ENCODE results near the gene SUMO3. TPM values are rescaled to one million over a fixed set of nuclear protein-coding genes. Genes with fewer than 3 reads are reported as not detected.

SUMO3 gene
- total RNA-seq, 5 donors from 2014 or later (not counting 1 experiment from before 2014, with no cell fraction given), result 49.1 to 77.1 (median 53.7) TPM

DNA sequence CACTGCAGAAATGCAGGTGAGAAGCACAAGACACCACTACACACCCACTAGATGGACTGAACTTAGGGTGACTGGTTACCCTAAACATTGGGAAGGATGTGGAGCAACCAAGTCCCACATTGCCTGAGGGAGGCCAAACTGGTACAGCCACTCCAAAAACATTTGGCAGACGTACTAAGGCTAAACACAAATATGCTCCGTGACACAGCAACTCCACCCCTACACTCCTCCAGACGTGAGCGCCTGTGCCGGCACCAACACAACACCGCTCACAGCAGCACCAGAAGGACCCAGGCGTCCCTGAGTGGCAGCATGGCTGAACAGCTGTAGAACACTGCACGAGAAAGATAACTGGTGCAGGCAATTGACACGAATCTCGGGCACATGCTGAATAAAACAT, 40.9 kb upstream of the SUMO3 start:
- ChIA-PET CTCF (no interaction called here), POLR2A (no interaction called here)
- no peaks in the 10 kb centered on the region for H3K9me3 Mint-ChIP-seq
- H3K4me1 ChIP-seq (ENCODE audit: control insufficient read depth in 1 of 2, extremely low read depth in 1 of 2, insufficient read depth in 2 of 2, low read length in 2 of 2), result peaks cover 0 to 36% of the 10 kb centered on the region in 2 experiments
- DNase-seq, result no peak
- no peaks in the 10 kb centered on the region for H3K27me3 Mint-ChIP-seq
- H3K36me3 Mint-ChIP-seq, result peaks cover 54% of the 10 kb centered on the region
- H3K27ac Mint-ChIP-seq, result no peak overlapping the region
- H3K4me3 Mint-ChIP-seq, result no peak overlapping the region
- no peaks in the 10 kb centered on the region for H3K27me3 ChIP-seq (replicated peaks in 1 of 2; ENCODE audit: control insufficient read depth in 2 of 2, extremely low read depth in 1 of 2, insufficient read depth in 2 of 2, low read length in 1 of 2)
- no peak overlapping the region for H3K4me3 ChIP-seq (ENCODE audit: control insufficient read depth in 1 of 2, extremely low read depth in 1 of 2, low read length in 1 of 2)
- peaks cover 43 to 55% (median 52%) of the 10 kb centered on the region in 3 donors for H3K4me1 Mint-ChIP-seq
- no peaks in the 10 kb centered on the region for H3K9me3 ChIP-seq
- 95% methylated on average over 10 of the region's 10 CpGs for WGBS (ENCODE audit: insufficient coverage)
- ATAC-seq (replicated peaks in 1 of 4), result no peak
- H3K36me3 ChIP-seq (ENCODE audit: control insufficient read depth in 2 of 2, extremely low read depth in 1 of 2, insufficient read depth in 1 of 2, low read length in 1 of 2), result peaks cover 12 to 81% of the 10 kb centered on the region in 2 donors
- H3K27ac ChIP-seq (ENCODE audit: low read length), result no peak overlapping the region

GRCh38 chr21:44858291-44858690, 40.4 kb upstream of the SUMO3 start:
- Mint-ChIP-seq H3K27ac (no peak overlapping the region), H3K4me1 (peaks cover 44 to 54% (median 51%) of the 10 kb centered on the region in 3 donors), H3K4me3 (no peak overlapping the region), H3K36me3 (peaks cover 52% of the 10 kb centered on the region), H3K27me3 (no peaks in the 10 kb centered on the region), H3K9me3 (no peaks in the 10 kb centered on the region)
- Histone ChIP-seq H3K4me3 (ENCODE audit: control insufficient read depth in 1 of 2, extremely low read depth in 1 of 2, low read length in 1 of 2) (no peak overlapping the region), H3K9me3 (no peaks in the 10 kb centered on the region), H3K27ac (ENCODE audit: low read length) (no peak overlapping the region), H3K36me3 (ENCODE audit: control insufficient read depth in 2 of 2, extremely low read depth in 1 of 2, insufficient read depth in 1 of 2, low read length in 1 of 2) (peaks cover 7 to 80% of the 10 kb centered on the region in 2 donors), H3K27me3 (replicated peaks in 1 of 2; ENCODE audit: control insufficient read depth in 2 of 2, extremely low read depth in 1 of 2, insufficient read depth in 2 of 2, low read length in 1 of 2) (no peaks in the 10 kb centered on the region), H3K4me1 (ENCODE audit: control insufficient read depth in 1 of 2, extremely low read depth in 1 of 2, insufficient read depth in 2 of 2, low read length in 2 of 2) (peaks cover 0 to 37% of the 10 kb centered on the region in 2 experiments)
- CTCF ChIA-PET, result no interaction called here
- WGBS (ENCODE audit: insufficient coverage), result 96% methylated on average over 7 of the region's 15 CpGs
- POLR2A ChIA-PET, result interaction anchor here in 1 of 2 donors (0.6 kb wide), 1 partner anchor 29 kb away, joined by 3 read pairs; no protein-coding TSS in a partner anchor
- no peak for DNase-seq
- ATAC-seq (replicated peaks in 1 of 4), result no peak

DNA sequence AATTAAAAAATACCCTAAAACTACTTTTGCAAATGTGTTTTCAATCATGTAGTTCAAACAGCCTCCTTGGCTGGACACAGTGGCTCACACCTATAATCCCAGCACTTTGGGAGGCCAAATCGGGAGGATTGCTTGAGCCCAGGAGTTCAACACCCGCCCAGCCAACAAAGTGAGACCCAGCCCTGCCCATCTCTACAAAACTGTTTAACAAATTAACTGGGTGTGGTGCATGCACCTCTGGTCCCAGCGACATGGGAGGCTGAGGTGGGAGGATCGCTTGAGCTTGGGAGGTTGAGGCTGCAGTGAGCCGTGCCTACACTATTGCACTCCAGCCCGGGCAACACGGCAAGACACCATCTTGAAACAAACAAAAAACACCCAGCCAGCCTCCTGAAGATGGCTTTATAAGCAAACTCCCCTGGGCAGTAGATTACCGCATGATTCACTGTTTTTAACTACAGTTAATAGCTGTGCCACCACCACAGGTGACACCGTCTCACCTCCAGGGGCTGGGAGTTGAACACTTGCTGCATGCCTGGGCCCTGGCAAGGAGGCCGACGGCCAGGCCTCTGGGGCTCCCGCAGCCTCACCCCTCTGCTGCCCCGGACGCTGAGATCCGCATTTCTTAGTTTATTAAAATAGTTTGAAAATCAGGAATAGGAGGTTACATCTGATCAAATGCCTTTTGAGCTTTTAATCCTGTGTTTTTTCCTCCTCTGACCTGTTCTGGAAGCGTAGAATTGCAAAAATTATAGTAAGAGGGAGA, 39.4 kb upstream of the SUMO3 start:
- WGBS (ENCODE audit: insufficient coverage), result 98% methylated on average over 7 of the region's 16 CpGs
- Mint-ChIP-seq H3K9me3 (no peaks in the 10 kb centered on the region), H3K36me3 (peaks cover 51% of the 10 kb centered on the region), H3K27me3 (no peaks in the 10 kb centered on the region), H3K27ac (peak overlapping the region in 1 of 2 donors; percentile 59), H3K4me3 (no peak overlapping the region), H3K4me1 (peaks cover 46 to 57% (median 53%) of the 10 kb centered on the region in 3 donors)
- Histone ChIP-seq H3K27ac (ENCODE audit: low read length) (no peak overlapping the region), H3K27me3 (replicated peaks in 1 of 2; ENCODE audit: control insufficient read depth in 2 of 2, extremely low read depth in 1 of 2, insufficient read depth in 2 of 2, low read length in 1 of 2) (no peaks in the 10 kb centered on the region), H3K9me3 (no peaks in the 10 kb centered on the region), H3K36me3 (ENCODE audit: control insufficient read depth in 2 of 2, extremely low read depth in 1 of 2, insufficient read depth in 1 of 2, low read length in 1 of 2) (peaks cover 6 to 84% of the 10 kb centered on the region in 2 donors), H3K4me1 (ENCODE audit: control insufficient read depth in 1 of 2, extremely low read depth in 1 of 2, insufficient read depth in 2 of 2, low read length in 2 of 2) (peaks cover 2 to 34% of the 10 kb centered on the region in 2 experiments), H3K4me3 (ENCODE audit: control insufficient read depth in 1 of 2, extremely low read depth in 1 of 2, low read length in 1 of 2) (no peak overlapping the region)
- ATAC-seq (replicated peaks in 1 of 4), result no peak
- ChIA-PET CTCF (interaction anchor here in 1 of 2 donors (0.6 kb wide), 1 partner anchor 1141 kb away, joined by 3 read pairs; no protein-coding TSS in a partner anchor), POLR2A (no interaction called here)
- DNase-seq, result no peak

GRCh38 chr21:44856131-44856530, 38.3 kb upstream of the SUMO3 start:
- Mint-ChIP-seq H3K9me3 (no peaks in the 10 kb centered on the region), H3K27ac (peak overlapping the region; percentile 24 to 55), H3K4me1 (peaks cover 49 to 60% (median 55%) of the 10 kb centered on the region in 3 donors), H3K36me3 (peaks cover 49% of the 10 kb centered on the region), H3K27me3 (no peaks in the 10 kb centered on the region), H3K4me3 (peak overlapping the region in 1 of 3 donors; percentile 44)
- H3K4me1 ChIP-seq (ENCODE audit: control insufficient read depth in 1 of 2, extremely low read depth in 1 of 2, insufficient read depth in 2 of 2, low read length in 2 of 2), result peaks cover 8 to 29% of the 10 kb centered on the region in 2 experiments
- H3K27ac ChIP-seq (ENCODE audit: low read length), result no peak overlapping the region
- ATAC-seq (replicated peaks in 1 of 4) (no peak), DNase-seq (no peak)
- H3K4me3 ChIP-seq (ENCODE audit: control insufficient read depth in 1 of 2, extremely low read depth in 1 of 2, low read length in 1 of 2), result no peak overlapping the region
- H3K36me3 ChIP-seq (ENCODE audit: control insufficient read depth in 2 of 2, extremely low read depth in 1 of 2, insufficient read depth in 1 of 2, low read length in 1 of 2), result peaks cover 6 to 77% of the 10 kb centered on the region in 2 donors
- no peaks in the 10 kb centered on the region for H3K27me3 ChIP-seq (replicated peaks in 1 of 2; ENCODE audit: control insufficient read depth in 2 of 2, extremely low read depth in 1 of 2, insufficient read depth in 2 of 2, low read length in 1 of 2)
- WGBS (ENCODE audit: insufficient coverage), result 97% methylated on average over 10 of the region's 17 CpGs
- ChIA-PET CTCF (no interaction called here), POLR2A (no interaction called here)
- H3K9me3 ChIP-seq, result no peaks in the 10 kb centered on the region

- POLR2A ChIA-PET, result no interaction called here
- ATAC-seq (replicated peaks in 1 of 4), result no peak
- Mint-ChIP-seq H3K4me3 (no peak overlapping the region), H3K27me3 (no peaks in the 10 kb centered on the region), H3K36me3 (peaks cover 53% of the 10 kb centered on the region), H3K4me1 (peaks cover 46 to 60% (median 55%) of the 10 kb centered on the region in 3 donors), H3K9me3 (no peaks in the 10 kb centered on the region), H3K27ac (peak overlapping the region in 1 of 2 donors; percentile 24)
- no peak overlapping the region for H3K4me3 ChIP-seq (ENCODE audit: control insufficient read depth in 1 of 2, extremely low read depth in 1 of 2, low read length in 1 of 2)
- WGBS (ENCODE audit: insufficient coverage), result 96% methylated on average over 13 of the region's 14 CpGs
- CTCF ChIA-PET, result no interaction called here
- no peaks in the 10 kb centered on the region for H3K9me3 ChIP-seq
- H3K36me3 ChIP-seq (ENCODE audit: control insufficient read depth in 2 of 2, extremely low read depth in 1 of 2, insufficient read depth in 1 of 2, low read length in 1 of 2), result peaks cover 7 to 82% of the 10 kb centered on the region in 2 donors
- peaks cover 8 to 29% of the 10 kb centered on the region in 2 experiments for H3K4me1 ChIP-seq (ENCODE audit: control insufficient read depth in 1 of 2, extremely low read depth in 1 of 2, insufficient read depth in 2 of 2, low read length in 2 of 2)
- no peak for DNase-seq
- H3K27me3 ChIP-seq (replicated peaks in 1 of 2; ENCODE audit: control insufficient read depth in 2 of 2, extremely low read depth in 1 of 2, insufficient read depth in 2 of 2, low read length in 1 of 2), result no peaks in the 10 kb centered on the region
- no peak overlapping the region for H3K27ac ChIP-seq (ENCODE audit: low read length)
Observed at GRCh38 chr21:44855572-44855971, 37.7 kb upstream of the SUMO3 start.

DNA sequence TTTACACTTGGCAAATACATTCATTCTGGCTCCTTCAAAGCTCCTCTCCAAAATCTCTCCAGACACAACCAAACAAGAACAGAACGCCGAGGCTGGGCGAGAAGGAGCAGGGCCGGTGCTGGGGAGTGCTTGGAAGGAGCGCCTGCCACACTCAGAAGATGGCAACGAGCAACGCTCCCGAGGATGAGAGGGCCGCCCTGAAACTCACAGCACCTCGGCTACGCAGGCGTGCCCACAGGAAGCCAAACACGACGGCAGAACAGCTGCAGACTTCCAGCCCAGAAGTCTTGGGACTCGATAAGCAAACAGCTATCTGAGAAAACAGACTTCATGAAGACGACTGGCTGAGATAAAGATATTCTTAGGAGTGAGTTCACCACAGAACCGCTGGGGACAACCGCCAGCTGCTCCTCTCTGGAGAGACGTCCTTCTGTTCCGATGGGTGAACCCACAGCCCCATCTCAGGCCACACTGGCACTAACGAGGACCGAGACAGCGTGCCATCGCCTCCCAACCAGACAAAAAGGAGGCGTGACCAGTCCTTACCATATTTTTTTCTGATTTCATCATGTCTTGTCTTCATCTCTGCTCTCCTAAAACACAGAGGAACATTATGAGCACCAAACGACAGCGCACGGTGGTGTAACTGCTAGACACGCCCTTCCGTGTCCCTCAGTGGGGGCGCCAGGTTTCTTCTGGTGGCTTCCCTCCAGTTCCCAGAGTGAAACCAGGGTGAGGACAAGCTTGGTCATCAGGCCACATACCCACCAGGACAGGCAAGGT, 37.0 kb upstream of the SUMO3 start:
- no peaks in the 10 kb centered on the region for H3K27me3 Mint-ChIP-seq
- no peaks in the 10 kb centered on the region for H3K9me3 Mint-ChIP-seq
- peak overlapping the region in 2 of 3 donors; percentile 41 to 57 for H3K4me3 Mint-ChIP-seq
- POLR2A ChIA-PET, result interaction anchor here (0.5 to 0.6 kb wide), 2 partner anchors 19 to 976 kb away, joined by 3 to 4 read pairs; no protein-coding TSS in a partner anchor
- H3K4me3 ChIP-seq (ENCODE audit: control insufficient read depth in 1 of 2, extremely low read depth in 1 of 2, low read length in 1 of 2), result no peak overlapping the region
- 70% methylated on average over 29 of the region's 31 CpGs for whole genome bisulfite sequencing (ENCODE audit: insufficient coverage)
- peaks cover 42 to 58% (median 55%) of the 10 kb centered on the region in 3 donors for H3K4me1 Mint-ChIP-seq
- H3K27me3 ChIP-seq (replicated peaks in 1 of 2; ENCODE audit: control insufficient read depth in 2 of 2, extremely low read depth in 1 of 2, insufficient read depth in 2 of 2, low read length in 1 of 2), result no peaks in the 10 kb centered on the region
- peak in 9 of 35 experiments; percentile 8 to 51 (median 36) for DNase-seq
- peaks cover 53% of the 10 kb centered on the region for H3K36me3 Mint-ChIP-seq
- peak overlapping the region; percentile 28 for H3K27ac ChIP-seq (ENCODE audit: low read length)
- peaks cover 9 to 83% of the 10 kb centered on the region in 2 donors for H3K36me3 ChIP-seq (ENCODE audit: control insufficient read depth in 2 of 2, extremely low read depth in 1 of 2, insufficient read depth in 1 of 2, low read length in 1 of 2)
- peak overlapping the region; percentile 86 to 91 for H3K27ac Mint-ChIP-seq
- CTCF ChIA-PET, result no interaction called here
- ATAC-seq (replicated peaks in 1 of 4), result peak; percentile 40 to 71 (median 56)
- H3K4me1 ChIP-seq (ENCODE audit: control insufficient read depth in 1 of 2, extremely low read depth in 1 of 2, insufficient read depth in 2 of 2, low read length in 2 of 2), result peaks cover 8 to 27% of the 10 kb centered on the region in 2 experiments
- no peaks in the 10 kb centered on the region for H3K9me3 ChIP-seq

Measured in T-cell (primary cell).